ENCODE data around the gene SOS2.

SOS2 gene

GRCh38 chr14:50113381-50114035 lies 117.9 kb downstream of the SOS2 start:
- no peak for DNase-seq

DNA sequence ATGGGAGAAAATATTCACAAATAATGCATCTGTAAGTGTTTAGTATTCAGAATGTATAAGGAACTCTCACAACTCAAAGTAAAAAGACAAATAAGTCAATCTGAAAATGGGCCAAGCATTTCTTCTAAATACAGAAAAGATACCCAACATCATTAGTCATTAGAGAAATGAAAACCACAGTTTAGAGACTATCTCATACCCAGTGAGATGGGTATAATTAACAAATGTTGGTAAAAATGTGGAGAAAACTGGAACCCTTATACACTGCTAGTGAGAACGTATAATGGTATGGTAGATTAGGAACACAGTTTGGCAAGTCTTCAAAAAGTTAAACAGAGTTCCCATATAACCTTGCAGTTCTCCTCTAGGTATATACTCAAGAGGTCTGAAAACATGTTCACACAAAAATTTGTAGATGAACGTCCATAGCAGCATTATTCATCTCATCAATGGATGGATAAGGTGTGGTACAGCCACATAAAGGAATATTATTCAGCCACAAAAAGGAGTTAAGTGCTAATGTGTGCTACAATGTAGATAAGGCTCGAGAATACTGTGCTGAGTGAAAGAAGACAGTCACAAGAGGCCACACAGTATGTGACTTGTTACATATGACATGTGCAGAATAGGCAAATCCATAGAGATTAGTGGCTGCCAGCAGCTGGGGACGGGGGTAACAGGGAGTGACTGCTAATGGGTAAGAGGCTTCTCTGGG lies 120.9 kb downstream of the SOS2 start:
- no peak for DNase-seq

DNA sequence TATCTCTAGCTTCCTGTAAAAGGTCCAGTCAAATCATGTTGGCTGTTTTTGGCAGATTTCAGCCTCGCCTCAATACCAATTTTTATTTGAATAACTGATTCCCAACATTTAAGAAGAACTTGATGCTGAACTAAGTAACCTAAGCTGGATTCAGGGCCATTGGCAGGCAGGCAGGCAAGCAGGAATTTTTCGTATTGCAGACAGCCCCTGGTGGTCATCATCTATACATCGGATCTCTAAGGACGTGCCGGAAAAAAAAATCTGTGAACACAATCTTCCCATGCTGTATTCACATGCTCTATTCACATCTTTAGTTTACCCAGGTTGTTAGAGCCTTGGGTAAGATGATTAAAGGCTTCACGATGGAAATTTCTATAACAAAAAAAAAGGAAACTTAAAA lies 122.0 kb downstream of the SOS2 start:
- DNase-seq, result no peak

DNA sequence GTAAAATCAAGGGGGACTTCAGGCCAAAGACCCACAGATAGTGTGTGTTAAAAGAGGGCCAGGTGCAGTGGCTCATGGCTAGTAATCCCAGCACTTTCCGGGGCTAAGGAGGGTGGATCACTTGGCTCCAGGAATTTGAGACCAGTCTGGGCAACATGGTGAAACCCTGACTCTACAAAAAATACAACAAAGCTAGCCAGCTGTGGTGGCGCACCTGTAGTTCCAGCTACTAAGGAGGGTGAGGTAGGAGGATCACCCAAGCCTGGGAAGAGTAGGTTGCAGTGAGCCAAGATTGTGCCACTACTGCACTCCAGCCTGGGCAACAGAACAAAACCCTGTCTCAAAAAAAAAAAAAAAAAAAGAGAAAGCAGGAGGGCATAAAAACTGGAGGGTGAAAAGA lies 123.5 kb downstream of the SOS2 start:
- DNase-seq, result no peak

- no peak for DNase-seq
These were observed 125.2 kb downstream of the SOS2 start for GRCh38 chr14:50106178-50106577.

DNA sequence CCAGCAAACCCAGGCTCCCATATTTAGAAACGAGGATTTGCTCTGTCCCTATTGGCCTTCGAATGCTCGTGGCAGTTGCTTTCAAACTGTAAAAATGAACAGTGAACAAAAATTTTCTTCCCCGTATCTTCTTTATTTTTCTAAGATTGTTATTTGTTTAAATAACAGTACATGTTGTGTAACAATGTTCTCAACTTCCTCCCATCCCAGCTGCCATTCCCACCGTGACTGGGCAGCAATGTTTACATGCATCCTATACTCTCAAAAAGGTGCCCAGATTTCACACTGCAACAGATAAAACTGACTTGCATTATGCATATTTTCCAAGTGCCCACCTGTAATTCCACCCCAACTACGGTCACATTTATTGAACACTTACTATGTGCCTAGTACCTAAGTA lies 127.8 kb downstream of the SOS2 start:
- no peak for DNase-seq

- DNase-seq, result no peak
These were observed 130.0 kb downstream of the SOS2 start for GRCh38 chr14:50101417-50101816.

DNA sequence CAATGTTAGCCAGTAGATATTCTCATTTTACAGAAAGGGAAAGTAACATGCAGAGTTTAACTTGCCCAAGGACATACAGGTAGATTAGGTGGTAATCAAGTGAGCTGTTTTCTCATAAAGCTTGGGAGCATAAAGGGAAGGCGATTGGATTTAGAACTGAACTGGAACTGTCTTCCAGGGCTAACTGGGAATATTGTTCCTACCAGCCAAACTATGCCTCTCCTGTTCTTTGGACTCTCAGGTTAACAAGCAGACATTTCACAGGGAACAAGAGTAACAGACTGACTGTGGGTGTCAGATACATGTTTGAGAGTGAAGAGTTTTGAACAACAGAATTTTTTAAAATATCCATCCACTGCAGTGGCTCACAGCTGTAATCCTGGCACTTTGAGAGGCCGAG lies 130.6 kb downstream of the SOS2 start:
- no peak for DNase-seq

GRCh38 chr14:50099335-50099734 lies 132.0 kb downstream of the SOS2 start:
- DNase-seq, result no peak

DNA sequence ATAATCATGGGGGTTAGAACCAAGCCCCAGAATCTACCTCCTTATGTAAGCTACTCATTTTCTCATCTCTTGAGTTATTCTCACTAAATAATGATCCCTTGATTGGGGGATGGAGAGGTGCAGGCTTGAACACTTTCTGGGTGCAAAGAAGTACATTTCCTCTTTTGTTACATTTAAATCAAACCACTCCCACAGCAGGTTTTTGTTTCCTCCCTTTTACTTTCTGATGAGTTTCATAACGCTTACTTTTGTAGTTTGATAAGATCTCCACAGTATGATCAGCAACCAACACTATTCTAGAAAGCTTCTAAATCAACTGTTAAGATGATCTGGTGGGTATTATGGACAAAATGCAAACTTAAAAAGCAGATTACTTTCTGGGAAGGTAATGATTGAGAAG lies 135.5 kb downstream of the SOS2 start:
- no peak for DNase-seq

DNA sequence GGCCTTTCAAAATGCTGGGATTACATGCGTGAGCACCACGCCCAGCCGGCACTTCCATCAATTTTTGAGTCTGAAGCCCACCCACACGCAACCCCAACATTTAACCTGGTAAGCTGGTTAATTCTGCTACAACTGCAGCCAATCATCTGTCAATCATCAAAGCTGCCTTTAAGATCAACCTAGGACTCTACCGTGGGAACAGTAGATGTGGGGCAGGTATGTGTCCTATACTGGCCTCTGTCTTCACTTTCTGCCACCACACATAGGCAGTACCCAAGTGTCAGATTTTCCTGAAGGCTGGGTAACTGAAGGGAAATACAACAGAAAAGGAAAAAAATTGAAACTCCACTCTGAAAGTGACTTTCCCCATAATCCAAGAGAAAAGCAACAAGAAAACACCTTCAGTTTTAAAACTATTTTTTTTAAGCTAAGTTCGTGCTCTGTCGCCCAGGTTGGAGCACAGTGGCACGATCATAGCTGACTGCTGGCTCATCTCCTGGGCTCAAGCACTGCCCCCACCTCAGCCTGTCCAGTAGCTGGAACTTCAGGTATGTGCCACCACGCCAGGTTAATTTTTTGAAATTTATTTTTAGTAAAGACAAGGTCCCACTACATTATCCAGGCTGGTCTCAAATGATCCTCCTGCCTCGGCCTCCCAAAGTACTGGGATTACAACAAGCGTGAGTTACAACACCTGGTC lies 137.2 kb downstream of the SOS2 start:
- DNase-seq, result no peak

- DNase-seq, result no peak
These were observed 137.9 kb downstream of the SOS2 start for GRCh38 chr14:50093496-50093895.

GRCh38 chr14:50092006-50092555 lies 139.3 kb downstream of the SOS2 start:
- no peak for DNase-seq

GRCh38 chr14:50091240-50091913 lies 140.0 kb downstream of the SOS2 start:
- no peak for DNase-seq

DNA sequence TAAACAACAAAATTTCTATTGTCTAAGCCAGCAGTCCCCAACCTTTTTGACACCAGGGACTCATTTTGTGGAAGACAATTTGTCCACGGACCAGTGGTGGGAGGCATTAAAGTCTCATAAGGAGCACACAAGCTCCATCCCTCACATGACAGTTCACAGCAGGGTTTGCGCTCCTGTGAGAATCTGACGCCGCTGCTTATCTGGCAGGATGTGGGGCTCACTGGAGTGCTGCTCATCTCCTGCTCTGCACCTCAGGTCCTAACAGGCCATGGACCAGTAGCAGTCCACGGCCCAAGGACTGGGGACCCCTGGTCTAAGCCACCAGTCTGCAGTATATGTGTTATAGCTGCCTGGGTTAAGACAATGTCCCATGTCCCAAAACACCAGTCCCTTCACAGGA lies 142.2 kb downstream of the SOS2 start:
- no peak for DNase-seq

- no peak for DNase-seq
These were observed 142.6 kb downstream of the SOS2 start for GRCh38 chr14:50088731-50089130.

DNA sequence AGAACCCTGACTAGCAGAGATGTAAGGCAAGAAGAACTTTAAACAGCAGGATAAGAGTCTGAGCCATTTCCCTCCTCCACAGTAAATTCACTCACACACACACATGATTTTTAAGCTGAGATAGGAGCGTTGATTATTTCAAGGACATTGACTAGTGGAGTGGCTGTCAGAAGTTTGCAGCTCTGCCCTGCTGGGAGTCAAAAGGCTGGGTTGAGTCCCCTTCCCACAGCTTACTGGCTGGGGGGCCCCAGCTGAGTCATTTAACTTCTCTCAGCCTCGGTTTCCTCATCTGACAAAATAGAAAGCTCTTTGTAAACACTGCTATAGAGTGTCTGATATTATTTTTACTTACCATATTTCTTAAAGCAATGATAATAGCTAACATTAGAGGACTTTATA lies 143.3 kb downstream of the SOS2 start:
- no peak for DNase-seq

DNA sequence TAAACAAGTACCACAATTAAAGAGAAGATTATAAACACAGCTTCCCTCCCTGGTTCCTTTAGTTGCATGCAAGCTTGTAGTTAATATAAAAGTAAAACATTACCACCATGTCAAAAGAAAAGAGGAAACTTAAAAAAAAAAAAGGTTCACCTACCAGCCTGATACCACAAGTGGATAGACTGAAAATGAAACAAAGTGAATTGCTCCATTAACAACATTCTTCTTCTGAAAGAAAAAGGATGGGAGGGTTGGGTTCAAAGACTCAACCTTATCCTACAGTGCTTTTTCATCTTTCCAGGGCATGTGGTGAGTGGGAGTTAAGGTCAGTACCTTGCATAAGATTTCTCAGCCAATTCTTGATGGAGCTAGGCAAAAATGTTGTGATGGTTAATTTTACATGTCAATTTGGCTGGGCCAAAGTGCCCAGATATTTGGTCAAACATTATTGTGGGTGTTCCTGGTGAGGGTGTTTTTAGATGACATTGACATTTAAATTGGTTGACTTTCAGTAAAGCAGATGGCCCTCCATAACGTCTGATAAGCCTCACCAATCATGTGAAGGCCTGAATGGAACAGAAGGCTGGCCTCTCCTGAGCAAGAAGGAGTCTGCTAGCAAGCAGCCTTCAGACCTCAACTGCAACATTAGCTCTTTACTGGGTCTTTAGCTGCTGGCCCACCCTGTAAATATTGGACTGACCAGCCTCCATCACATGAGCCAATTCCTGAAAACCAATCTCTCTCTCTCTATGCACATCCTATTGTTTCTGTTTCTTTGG lies 143.8 kb downstream of the SOS2 start:
- DNase-seq, result no peak

GRCh38 chr14:50086321-50086711 lies 145.1 kb downstream of the SOS2 start:
- DNase-seq, result no peak

GRCh38 chr14:50085570-50086320 lies 145.6 kb downstream of the SOS2 start:
- DNase-seq, result no peak

- no peak for DNase-seq
These were observed 146.7 kb downstream of the SOS2 start for GRCh38 chr14:50084666-50085065.

All from NCI-H1417 treated with DMSO at 0.1 percent for 48 hours (cell line).